Upper lobe of right lung (tissue), 1 donor: Measurements from ENCODE around the gene SND1. TPM values are rescaled to one million over a fixed set of nuclear protein-coding genes. Genes with fewer than 3 reads are reported as not detected.

Experiments
- ATAC-seq: fragments of 200-7000 bp; cut with Tn5 transposase; one replicate; pipeline ENCODE4 v1.9.1; 2020; ENCODE audit warnings: mild to moderate bottlenecking, moderate library complexity
- DNase-seq: peaks from one replicate; pipeline ENCODE4 v3.0.0-alpha.2; 2020
- H3K27ac ChIP-seq: fragments of 200-600 bp; one replicate; pipeline ENCODE4 v1.8.0; 2022
- H3K27me3 ChIP-seq: fragments of 200-600 bp; one replicate; pipeline ENCODE4 v1.8.0; 2022; ENCODE audit warnings: mild to moderate bottlenecking
- H3K36me3 ChIP-seq: fragments of 200-600 bp; one replicate; pipeline ENCODE4 v1.8.0; 2022
- H3K4me1 ChIP-seq: fragments of 200-600 bp; one replicate; pipeline ENCODE4 v1.8.0; 2022
- H3K4me3 ChIP-seq: fragments of 200-600 bp; one replicate; pipeline ENCODE4 v1.8.0; 2022; ENCODE audit warnings: mild to moderate bottlenecking
- H3K9me3 ChIP-seq: fragments of 200-600 bp; one replicate; pipeline ENCODE4 v1.8.0; 2022
- CTCF ChIP-seq: fragments of 200-600 bp; IDR thresholded peaks from one replicate; pipeline ENCODE4 v1.8.0; 2022; ENCODE audit warnings: antibody characterized with exemption
- intact Hi-C: fragments of 100-400 bp; cut with DNase I; formaldehyde crosslinking; loops from one replicate; pipeline ENCODE4 v1.11.0; 2022
- total RNA-seq: library from RNA; stranded (reverse); fragmentation: NEBNext Ultra II Directional; extraction: Animal tissue kit (Norgen Biotek cat#: 25700); gene quantifications from one replicate; pipeline ENCODE4 v1.2.1, GENCODE V29; 2021
- donor health status: DM: no; HTN: yes; CAD: no; lungs with severe emphysema.

Gene SND1
- total RNA-seq, 1 donor from 2014 or later, result 150 TPM

DNA sequence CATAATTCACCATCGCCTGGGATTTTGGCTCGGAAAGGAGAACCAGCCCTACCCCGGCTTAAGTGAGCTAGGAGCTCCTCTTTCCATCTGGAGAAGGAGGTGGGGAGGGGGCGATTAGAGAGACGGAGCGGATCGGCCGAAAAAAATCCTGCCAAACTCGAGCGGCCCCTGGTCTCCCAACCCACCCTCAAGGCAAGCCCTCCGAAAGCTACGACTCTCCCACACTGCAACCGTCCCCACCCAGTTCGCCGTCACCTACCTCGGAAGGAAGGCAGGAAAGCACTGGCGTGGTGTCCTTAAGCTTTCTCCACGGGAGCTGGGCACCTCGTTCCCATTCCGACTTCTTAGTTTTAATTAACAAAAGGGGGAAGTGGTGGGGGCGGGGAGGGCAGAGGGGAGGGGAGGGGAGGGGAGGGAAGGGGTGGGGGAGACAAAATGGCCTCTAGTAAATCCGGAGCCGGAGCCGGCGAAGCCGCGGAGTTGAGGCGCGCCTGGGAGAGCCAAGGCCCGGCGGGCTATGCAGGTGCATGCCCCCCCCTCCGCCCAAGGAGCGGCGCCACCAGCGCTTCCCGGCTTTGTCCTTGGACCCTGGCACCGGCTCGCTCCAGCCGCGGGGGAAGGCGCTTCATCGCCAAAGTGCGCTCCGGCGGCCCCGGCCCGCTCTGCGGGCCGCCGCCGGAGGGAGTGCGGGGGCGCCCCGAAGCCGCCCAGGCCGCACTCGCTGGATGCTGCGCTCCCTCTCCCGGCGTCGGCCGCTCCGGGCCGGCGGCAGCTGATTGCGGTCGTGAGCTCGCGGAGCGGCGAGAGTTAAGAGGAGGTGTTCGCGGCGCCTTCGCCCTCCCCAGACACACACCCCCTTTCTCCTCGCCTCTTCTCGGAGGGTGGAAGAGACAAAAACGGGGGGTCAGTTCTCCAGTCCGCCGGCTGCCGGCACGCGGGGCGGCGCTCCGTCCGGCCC is 378.9 kb downstream of the SND1 start, which contains the start of gene LRRC4:
Gene LRRC4, minus strand, starts transcription at position 784 of the 958 bp plus-strand sequence. CDS start 797 bp downstream, outside the sequence.
- H3K4me3 ChIP-seq, result peak within 1 kb of the TSS; percentile 56
- no peaks in the 10 kb centered on the region for H3K9me3 ChIP-seq
- DNase-seq, result peak; percentile 74
- no peaks in the 10 kb centered on the region for H3K27me3 ChIP-seq
- peak; percentile 46 for ATAC-seq
- H3K4me1 ChIP-seq, result peaks cover 20% of the 10 kb centered on the region
- peak; percentile 13 for TF ChIP-seq CTCF
- intact Hi-C loops, result no loop called here
- no peaks in the 10 kb centered on the region for H3K36me3 ChIP-seq
- no peak within 1 kb of the TSS for H3K27ac ChIP-seq

DNA sequence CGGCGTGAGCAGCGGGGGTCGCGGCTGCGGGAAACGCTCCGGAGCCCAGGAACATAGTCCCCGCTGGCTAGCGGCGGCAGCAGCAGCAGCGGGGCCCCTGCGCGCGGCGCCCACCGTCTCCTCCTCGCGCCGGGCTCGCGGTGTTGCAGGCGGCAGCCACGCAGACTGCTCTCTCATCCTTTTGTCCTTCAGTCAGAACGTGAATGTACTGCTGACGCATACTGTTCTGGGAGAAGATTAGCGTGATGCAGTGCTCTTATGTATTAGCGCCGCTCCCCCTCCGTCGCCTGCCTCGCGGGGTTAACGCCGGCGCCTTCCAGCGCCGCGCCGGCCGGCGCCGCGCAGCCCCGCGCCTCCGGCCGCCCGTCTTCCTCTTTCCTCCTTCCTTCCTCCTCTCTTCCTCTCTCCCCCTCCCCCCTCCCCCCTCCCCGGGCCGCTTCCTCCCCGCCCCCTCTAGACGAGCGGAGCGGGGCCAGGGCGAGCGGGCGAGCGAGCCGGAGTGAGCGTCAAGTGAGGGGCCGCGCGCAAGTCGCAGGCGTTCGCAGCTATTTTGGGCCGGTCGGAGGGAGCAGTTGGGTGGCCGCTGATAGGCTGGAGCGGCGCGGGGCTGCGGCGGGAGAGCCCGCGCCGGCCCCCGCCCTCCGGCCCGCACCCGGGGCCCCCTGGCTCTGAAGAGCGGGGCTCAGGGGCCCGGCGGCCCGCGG is 380.1 kb downstream of the SND1 start:
- TF ChIP-seq CTCF, result peak; percentile 27
- peaks cover 12% of the 10 kb centered on the region for H3K4me1 ChIP-seq
- H3K9me3 ChIP-seq, result no peaks in the 10 kb centered on the region
- H3K27me3 ChIP-seq, result no peaks in the 10 kb centered on the region
- peak overlapping the region; percentile 56 for H3K4me3 ChIP-seq
- ATAC-seq (peak; percentile 72), DNase-seq (peak; percentile 66)
- intact Hi-C loops, result no loop called here
- H3K36me3 ChIP-seq, result no peaks in the 10 kb centered on the region
- no peak overlapping the region for H3K27ac ChIP-seq

DNA sequence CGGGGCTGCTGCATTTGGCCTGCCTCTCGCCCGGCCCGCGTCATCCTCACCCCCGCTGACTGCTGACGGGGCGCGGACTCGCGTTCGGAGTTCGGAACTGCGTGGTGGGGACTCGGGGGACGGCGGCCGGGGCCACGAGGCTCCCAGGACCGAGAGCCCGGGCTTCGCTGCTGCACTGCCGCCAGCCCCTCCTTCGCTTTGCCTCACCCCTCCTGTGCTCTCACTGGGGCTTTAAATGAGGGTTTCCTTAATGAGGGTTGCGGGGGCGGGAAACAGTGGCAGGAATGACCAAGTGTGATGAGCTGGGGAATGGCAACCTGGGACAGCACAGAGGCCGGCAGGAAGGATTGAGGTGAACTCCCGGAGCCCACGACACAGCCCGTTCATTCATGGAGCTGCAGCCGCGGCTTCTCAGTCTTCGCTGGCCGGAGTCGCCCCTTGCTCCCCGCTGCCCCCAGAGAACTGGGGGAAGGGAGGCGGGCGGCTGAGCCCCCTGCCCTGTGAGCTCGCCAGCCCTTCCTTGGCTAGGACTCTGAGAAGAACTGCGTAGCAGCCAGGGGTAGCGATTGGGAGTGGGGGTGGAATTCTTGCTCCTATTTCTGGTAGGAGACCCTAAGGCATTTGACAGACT is 380.7 kb downstream of the SND1 start:
- Histone ChIP-seq H3K4me3 (peak overlapping the region; percentile 56), H3K27ac (no peak overlapping the region), H3K9me3 (no peaks in the 10 kb centered on the region), H3K4me1 (peaks cover 12% of the 10 kb centered on the region), H3K27me3 (no peaks in the 10 kb centered on the region), H3K36me3 (no peaks in the 10 kb centered on the region)
- ATAC-seq (peak; percentile 19), DNase-seq (peak; percentile 69)
- no peak for TF ChIP-seq CTCF
- intact Hi-C loops, result no loop called here

- ATAC-seq, result no peak
- H3K27ac ChIP-seq, result no peak overlapping the region
Observed at GRCh38 chr7:128033246-128033645, 381.3 kb downstream of the SND1 start.

More at GRCh38 chr7:128033246-128033645, 381.3 kb downstream of the SND1 start:
- H3K4me1 ChIP-seq, result peaks cover 12% of the 10 kb centered on the region
- intact Hi-C loops, result no loop called here
- H3K36me3 ChIP-seq, result no peaks in the 10 kb centered on the region
- TF ChIP-seq CTCF, result no peak
- no peaks in the 10 kb centered on the region for H3K9me3 ChIP-seq
- DNase-seq, result no peak
- no peaks in the 10 kb centered on the region for H3K27me3 ChIP-seq
- no peak overlapping the region for H3K4me3 ChIP-seq
